ENCODE data around the gene NME8. TPM values are rescaled to one million over a fixed set of nuclear protein-coding genes. Genes with fewer than 3 reads are reported as not detected.

The NME8 gene
- total and polyA plus RNA-seq, 2 experiments from 2014 or later = 0.14 to 1.3 TPM

DNA sequence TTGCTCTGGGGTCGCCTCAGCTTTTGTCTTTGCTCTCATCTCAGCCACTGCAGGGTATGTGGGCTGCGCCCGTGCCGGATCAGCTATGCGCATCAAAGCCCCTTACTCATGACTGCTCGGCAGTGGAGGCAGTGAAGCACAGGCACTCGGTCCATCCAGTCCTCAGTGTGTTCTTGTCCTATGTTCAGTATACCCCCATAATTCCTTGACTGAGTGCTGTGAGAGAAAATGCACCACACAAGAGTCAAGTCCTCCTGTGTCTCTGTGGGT lies 99.5 kb downstream of the NME8 start:
- peak; percentile 3 for DNase-seq (ENCODE audit: low spot score)
- Histone ChIP-seq H3K4me1 (ENCODE audit: insufficient read depth) (no peaks in the 10 kb centered on the region), H3F3A (replicated peaks; ENCODE audit: low read depth) (no peaks in the 10 kb centered on the region), H3K27me3 (ENCODE audit: insufficient read depth) (no peaks in the 10 kb centered on the region), H3K4me3 (no peak overlapping the region), H3K79me2 (replicated peaks; ENCODE audit: insufficient read depth) (no peaks in the 10 kb centered on the region), H3K36me3 (ENCODE audit: insufficient read depth) (no peaks in the 10 kb centered on the region), H3K4me2 (no peak overlapping the region), H4K20me1 (replicated peaks; ENCODE audit: insufficient read depth) (no peaks in the 10 kb centered on the region), H2AFZ (no peak overlapping the region), H3K9me2 (ENCODE audit: insufficient read depth) (no peaks in the 10 kb centered on the region), H3K27ac (ENCODE audit: low read depth) (no peak overlapping the region)
- H3K4me3 Mint-ChIP-seq = no peak overlapping the region
- no peaks in the 10 kb centered on the region for H3K9me3 Mint-ChIP-seq
- ATAC-seq = no peak
- TF ChIP-seq, protein P1, sequence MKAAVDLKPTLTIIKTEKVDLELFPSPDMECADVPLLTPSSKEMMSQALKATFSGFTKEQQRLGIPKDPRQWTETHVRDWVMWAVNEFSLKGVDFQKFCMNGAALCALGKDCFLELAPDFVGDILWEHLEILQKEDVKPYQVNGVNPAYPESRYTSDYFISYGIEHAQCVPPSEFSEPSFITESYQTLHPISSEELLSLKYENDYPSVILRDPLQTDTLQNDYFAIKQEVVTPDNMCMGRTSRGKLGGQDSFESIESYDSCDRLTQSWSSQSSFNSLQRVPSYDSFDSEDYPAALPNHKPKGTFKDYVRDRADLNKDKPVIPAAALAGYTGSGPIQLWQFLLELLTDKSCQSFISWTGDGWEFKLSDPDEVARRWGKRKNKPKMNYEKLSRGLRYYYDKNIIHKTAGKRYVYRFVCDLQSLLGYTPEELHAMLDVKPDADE (IDR thresholded peaks at IDR 0.05) = no peak
- H3K36me3 Mint-ChIP-seq (ENCODE audit: low read depth) = no peaks in the 10 kb centered on the region
- H3K27me3 Mint-ChIP-seq (ENCODE audit: insufficient read depth, low read depth, poor library complexity) = no peaks in the 10 kb centered on the region
- no peak overlapping the region for H3K27ac Mint-ChIP-seq
- H3K4me1 Mint-ChIP-seq = peaks cover 7% of the 10 kb centered on the region; the same call in 2 of the 3 replicates

Other genes with a start within 250 kb of the NME8 start
- 0.80 TPM in 1 of 2 replicates, not detected in the other for gene GPR141, start 164.8 kb upstream of the NME8 start, total RNA-seq (2014; rRNA removed; shearing (Covaris generic))
- not detected in 2 replicates for gene GPR141, start 164.8 kb upstream of the NME8 start, polyA plus RNA-seq (2016; fragmentation: Nextera tagmentation; extraction: Ambion mirVana)
- gene SFRP4, start 68.2 kb downstream of the NME8 start, total RNA-seq (2014; rRNA removed; shearing (Covaris generic)) = not detected in 2 replicates
- not detected in 2 replicates for gene SFRP4, start 68.2 kb downstream of the NME8 start, polyA plus RNA-seq (2016; fragmentation: Nextera tagmentation; extraction: Ambion mirVana)
- 9.5 and 13.8 TPM in 2 replicates for gene EPDR1, start 72.0 kb downstream of the NME8 start, total RNA-seq (2014; rRNA removed; shearing (Covaris generic))
- gene EPDR1, start 72.0 kb downstream of the NME8 start, polyA plus RNA-seq (2016; fragmentation: Nextera tagmentation; extraction: Ambion mirVana) = 3.6 and 4.4 TPM in 2 replicates

All from GM23338 (cell line).